Hepatocyte (in vitro differentiated cells): Measurements from ENCODE around the gene SDK1.

Source experiments
- EZH2 ChIP-seq: fragments of 200-600 bp; sonication (generic); IDR thresholded peaks from 2 replicates; pipeline ENCODE4 v1.6.1; 2016; ENCODE audit warnings: antibody characterized with exemption, mild to moderate bottlenecking, borderline replicate concordance
- EZH2phosphoT487 ChIP-seq: fragments of 200-600 bp; sonication (generic); IDR thresholded peaks from one replicate; pipeline ENCODE4 v1.6.1; 2018; ENCODE audit warnings: antibody characterized with exemption, mild to moderate bottlenecking, low read depth, moderate library complexity; ENCODE audit not compliant: unreplicated experiment, severe bottlenecking
- TF ChIP-seq, protein P1 (sequence below): fragments of 200-600 bp; sonication (generic); IDR thresholded peaks from 2 replicates; pipeline ENCODE4 v1.5.1; 2016; ENCODE audit warnings: antibody characterized with exemption, mild to moderate bottlenecking; ENCODE audit not compliant: poor library complexity

DNA sequence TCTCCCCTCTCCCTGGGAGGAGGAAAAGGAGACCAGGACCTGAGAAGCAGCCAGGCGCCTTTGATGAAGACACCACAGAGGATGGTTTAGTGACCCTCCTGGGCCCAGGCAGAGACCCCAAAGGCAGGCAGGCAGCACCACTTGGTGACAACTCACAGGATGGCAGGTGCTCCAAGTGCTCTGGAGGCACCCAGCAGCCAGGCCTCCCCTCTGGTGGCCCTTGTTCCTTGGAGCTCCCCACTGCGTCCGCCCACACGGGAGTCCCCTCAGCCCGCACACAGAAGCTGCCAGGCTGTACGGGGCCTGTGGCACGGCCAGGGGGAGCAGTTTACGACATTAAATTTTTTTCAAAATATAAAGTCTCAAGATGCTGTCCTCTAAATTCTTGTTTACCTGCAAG lies 773.9 kb downstream of the SDK1 start:
- TF ChIP-seq, protein P1, sequence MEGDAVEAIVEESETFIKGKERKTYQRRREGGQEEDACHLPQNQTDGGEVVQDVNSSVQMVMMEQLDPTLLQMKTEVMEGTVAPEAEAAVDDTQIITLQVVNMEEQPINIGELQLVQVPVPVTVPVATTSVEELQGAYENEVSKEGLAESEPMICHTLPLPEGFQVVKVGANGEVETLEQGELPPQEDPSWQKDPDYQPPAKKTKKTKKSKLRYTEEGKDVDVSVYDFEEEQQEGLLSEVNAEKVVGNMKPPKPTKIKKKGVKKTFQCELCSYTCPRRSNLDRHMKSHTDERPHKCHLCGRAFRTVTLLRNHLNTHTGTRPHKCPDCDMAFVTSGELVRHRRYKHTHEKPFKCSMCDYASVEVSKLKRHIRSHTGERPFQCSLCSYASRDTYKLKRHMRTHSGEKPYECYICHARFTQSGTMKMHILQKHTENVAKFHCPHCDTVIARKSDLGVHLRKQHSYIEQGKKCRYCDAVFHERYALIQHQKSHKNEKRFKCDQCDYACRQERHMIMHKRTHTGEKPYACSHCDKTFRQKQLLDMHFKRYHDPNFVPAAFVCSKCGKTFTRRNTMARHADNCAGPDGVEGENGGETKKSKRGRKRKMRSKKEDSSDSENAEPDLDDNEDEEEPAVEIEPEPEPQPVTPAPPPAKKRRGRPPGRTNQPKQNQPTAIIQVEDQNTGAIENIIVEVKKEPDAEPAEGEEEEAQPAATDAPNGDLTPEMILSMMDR: no peak
- TF ChIP-seq EZH2 (no peak), EZH2phosphoT487 (no peak)
